ENCODE data around the gene GPBP1.
"Not testable (repeated sequence)": the region's sequence is repeated elsewhere in the genome, so short reads cannot be mapped to it uniquely, and the experiment has no call there.

GPBP1 gene

GRCh38 chr5:57173319-57174127, at the start of gene GPBP1:
GPBP1 (plus strand) TSS chr5:57174059; CDS start chr5:57214131, 40,072 bp downstream.
- peak; percentile 98 for DNase-seq (ENCODE audit: low read depth)

GRCh38 chr5:57128325-57128724, 45.5 kb upstream of the GPBP1 start:
- DNase-seq (ENCODE audit: low read depth), result no peak

- no peak for DNase-seq (ENCODE audit: low read depth)
These were observed 40.3 kb upstream of the GPBP1 start for GRCh38 chr5:57133574-57133973.

GRCh38 chr5:57137401-57137800, 36.5 kb upstream of the GPBP1 start:
- DNase-seq (ENCODE audit: low read depth), result no peak

GRCh38 chr5:57152316-57152715, 21.5 kb upstream of the GPBP1 start:
- no peak for DNase-seq (ENCODE audit: low read depth)

GRCh38 chr5:57155033-57155432, 18.8 kb upstream of the GPBP1 start:
- no peak for DNase-seq (ENCODE audit: low read depth)

GRCh38 chr5:57157131-57157530, 16.7 kb upstream of the GPBP1 start:
- DNase-seq (ENCODE audit: low read depth), result no peak

GRCh38 chr5:57157666-57158065, 16.2 kb upstream of the GPBP1 start:
- no peak for DNase-seq (ENCODE audit: low read depth)

GRCh38 chr5:57163553-57164006, 10.3 kb upstream of the GPBP1 start:
- DNase-seq (ENCODE audit: low read depth), result no peak

- DNase-seq (ENCODE audit: low read depth), result no peak
These were observed 9.7 kb upstream of the GPBP1 start for GRCh38 chr5:57164124-57164523.

GRCh38 chr5:57165171-57165570, 8.7 kb upstream of the GPBP1 start:
- DNase-seq (ENCODE audit: low read depth), result not testable (repeated sequence)

- no peak for DNase-seq (ENCODE audit: low read depth)
These were observed 7.6 kb upstream of the GPBP1 start for GRCh38 chr5:57166276-57166675.

- no peak for DNase-seq (ENCODE audit: low read depth)
These were observed 6.7 kb upstream of the GPBP1 start for GRCh38 chr5:57167201-57167600.

GRCh38 chr5:57170116-57170515, 3.7 kb upstream of the GPBP1 start:
- DNase-seq (ENCODE audit: low read depth), result not testable (repeated sequence)

GRCh38 chr5:57171816-57172465, 1.9 kb upstream of the GPBP1 start:
- DNase-seq (ENCODE audit: low read depth), result no peak

GRCh38 chr5:57172466-57173318, 1.2 kb upstream of the GPBP1 start:
- DNase-seq (ENCODE audit: low read depth), result peak; percentile 16

- DNase-seq (ENCODE audit: low read depth), result no peak
These were observed 450 bp downstream of the GPBP1 start for GRCh38 chr5:57174128-57174889.

- DNase-seq (ENCODE audit: low read depth), result no peak
These were observed 1.1 kb downstream of the GPBP1 start for GRCh38 chr5:57174890-57175510.

- peak; percentile 41 for DNase-seq (ENCODE audit: low read depth)
These were observed 1.9 kb downstream of the GPBP1 start for GRCh38 chr5:57175551-57176309.

- no peak for DNase-seq (ENCODE audit: low read depth)
These were observed 2.5 kb downstream of the GPBP1 start for GRCh38 chr5:57176350-57176857.

Measured in activated T-cell treated with anti-CD3 and anti-CD28 coated beads for 24 hours (primary cell).